ENCODE measurements around the gene DPCD. TPM values are rescaled to one million over a fixed set of nuclear protein-coding genes. Genes with fewer than 3 reads are reported as not detected.
"Not testable (repeated sequence)": the region's sequence is repeated elsewhere in the genome, so short reads cannot be mapped to it uniquely, and the experiment has no call there.

The DPCD gene
- total RNA-seq, 1 experiment from 2014 or later = 361 TPM

GRCh38 chr10:101614663-101615524 lies 26.8 kb downstream of the DPCD start:
- DNase-seq (ENCODE audit: low spot score) = no peak
- in situ Hi-C loops (cut with HindIII; ENCODE audit: low sequenced_read_pairs) = no loop called here

- in situ Hi-C loops (cut with HindIII; ENCODE audit: low sequenced_read_pairs) = no loop called here
- DNase-seq (ENCODE audit: low spot score) = no peak
Measured at GRCh38 chr10:101615525-101616116, 27.5 kb downstream of the DPCD start.

- no peak for DNase-seq (ENCODE audit: low spot score)
- in situ Hi-C loops (cut with HindIII; ENCODE audit: low sequenced_read_pairs) = no loop called here
Measured at GRCh38 chr10:101616415-101617101, 28.4 kb downstream of the DPCD start.

- DNase-seq (ENCODE audit: low spot score) = no peak
- in situ Hi-C loops (cut with HindIII; ENCODE audit: low sequenced_read_pairs) = no loop called here
Measured at GRCh38 chr10:101617102-101617823, 29.1 kb downstream of the DPCD start.

- in situ Hi-C loops (cut with HindIII; ENCODE audit: low sequenced_read_pairs) = no loop called here
- no peak for DNase-seq (ENCODE audit: low spot score)
Measured at GRCh38 chr10:101617824-101618568, 29.9 kb downstream of the DPCD start.

- in situ Hi-C loops (cut with HindIII; ENCODE audit: low sequenced_read_pairs) = no loop called here
- DNase-seq (ENCODE audit: low spot score) = no peak
Measured at GRCh38 chr10:101618871-101619270, 30.8 kb downstream of the DPCD start.

- no peak for DNase-seq (ENCODE audit: low spot score)
- in situ Hi-C loops (cut with HindIII; ENCODE audit: low sequenced_read_pairs) = no loop called here
Measured at GRCh38 chr10:101619983-101620382, 31.9 kb downstream of the DPCD start.

- in situ Hi-C loops (cut with HindIII; ENCODE audit: low sequenced_read_pairs) = no loop called here
- DNase-seq (ENCODE audit: low spot score) = no peak
Measured at GRCh38 chr10:101623528-101623927, 35.4 kb downstream of the DPCD start.

GRCh38 chr10:101624526-101625102 lies 36.5 kb downstream of the DPCD start:
- in situ Hi-C loops (cut with HindIII; ENCODE audit: low sequenced_read_pairs) = no loop called here
- DNase-seq (ENCODE audit: low spot score) = no peak

GRCh38 chr10:101625821-101626412 lies 37.8 kb downstream of the DPCD start:
- in situ Hi-C loops (cut with HindIII; ENCODE audit: low sequenced_read_pairs) = no loop called here
- no peak for DNase-seq (ENCODE audit: low spot score)

GRCh38 chr10:101629837-101630632 lies 41.9 kb downstream of the DPCD start:
- in situ Hi-C loops (cut with HindIII; ENCODE audit: low sequenced_read_pairs) = no loop called here
- no peak for DNase-seq (ENCODE audit: low spot score)

- in situ Hi-C loops (cut with HindIII; ENCODE audit: low sequenced_read_pairs) = no loop called here
- DNase-seq (ENCODE audit: low spot score) = no peak
Measured at GRCh38 chr10:101630633-101630920, 42.5 kb downstream of the DPCD start.

GRCh38 chr10:101631821-101632475 lies 43.8 kb downstream of the DPCD start:
- in situ Hi-C loops (cut with HindIII; ENCODE audit: low sequenced_read_pairs) = no loop called here
- DNase-seq (ENCODE audit: low spot score) = no peak

- DNase-seq (ENCODE audit: low spot score); in situ Hi-C loops (cut with HindIII; ENCODE audit: low sequenced_read_pairs): not testable (repeated sequence)
Measured at GRCh38 chr10:101633510-101633909, 45.4 kb downstream of the DPCD start.

GRCh38 chr10:101639141-101639900 lies 51.2 kb downstream of the DPCD start:
- peak; percentile 65 for DNase-seq (ENCODE audit: low spot score)
- in situ Hi-C loops (cut with HindIII; ENCODE audit: low sequenced_read_pairs) = no loop called here

GRCh38 chr10:101643546-101643945 lies 55.4 kb downstream of the DPCD start:
- DNase-seq (ENCODE audit: low spot score) = no peak
- in situ Hi-C loops (cut with HindIII; ENCODE audit: low sequenced_read_pairs) = no loop called here
